HCT116 (cell line): ENCODE results near the gene CD7. TPM values are rescaled to one million over a fixed set of nuclear protein-coding genes. Genes with fewer than 3 reads are reported as not detected.

Experiments
- ATAC-seq: fragments of 200-7000 bp; cut with Tn5 transposase; 2 replicates; pipeline ENCODE4 v1.9.1; 2020; ENCODE audit warnings: mild to moderate bottlenecking, moderate library complexity
- BruUV-seq: library from RNA; stranded (reverse); fragments of 400-500 nt; replicated peaks from 2 replicates; lab custom pipeline; 2021; lab: Mats Ljungman, UMichigan
- CTCF ChIA-PET: fragments of 300-600 bp; sonication (Branson Sonifier 250); formaldehyde crosslinking; loops from one replicate; lab custom pipeline; 2021; ENCODE audit warnings: antibody characterized with exemption; lab: Charles Lee
- POLR2A ChIA-PET: fragments of 300-600, 350-600 bp; sonication (Branson Sonifier 250); formaldehyde crosslinking; loops from one replicate; lab custom pipeline; 2021; ENCODE audit warnings: antibody characterized with exemption; lab: Charles Lee
- RAD21 ChIA-PET, 2 experiments: fragments of 300-600 bp; sonication (Branson Sonifier 250); formaldehyde crosslinking; loops; one replicate each; lab custom pipeline; 2023; ENCODE audit warnings: low total read pairs in 2 of 2; ENCODE audit not compliant: uncharacterized antibody in 2 of 2, unreplicated experiment in 2 of 2, low non-redundant PET in 1 of 2; lab: Charles Lee
- DNase-seq: peaks from one replicate; pipeline ENCODE4 v3.0.0-alpha.2; 2010; ENCODE audit warnings: low read depth, low spot score
- H2AFZ ChIP-seq: fragments of 200-600 bp; shearing (Covaris generic), sonication (generic); 2 replicates; pipeline ENCODE4 v1.6.1; 2017; ENCODE audit warnings: low read depth, mixed run types, mixed read lengths, antibody characterized with exemption, low read length; ENCODE audit not compliant: poor library complexity, severe bottlenecking
- H3K27ac ChIP-seq: 2 replicates; pipeline ENCODE4 v1.5.1; 2012; ENCODE audit warnings: low read depth, low read length
- H3K27me3 ChIP-seq: fragments of 200-600 bp; sonication (generic); 2 replicates; pipeline ENCODE4 v1.6.1; 2016; ENCODE audit warnings: mixed run types, low read length, mixed read lengths; ENCODE audit not compliant: insufficient read depth
- H3K36me3 ChIP-seq, 2 experiments: fragments of 200-500 bp in 1 of 2; fragments of 200-600 bp in 1 of 2; sonication (Bioruptor generic) in 1 of 2; sonication (generic) in 1 of 2; 2 replicates each; pipeline versions ENCODE4 v1.5.1 to v1.6.1; 2014 to 2016; ENCODE audit warnings: low read length in 2 of 2, inconsistent platforms in 1 of 2, mixed read lengths in 1 of 2, mixed run types in 1 of 2; ENCODE audit not compliant: insufficient read depth in 2 of 2, control insufficient read depth in 1 of 2
- H3K4me1 ChIP-seq, 2 experiments: fragments of 200-600 bp in 1 of 2; sonication (generic) in 1 of 2; 2 replicates each; pipeline versions ENCODE4 v1.5.1 to v1.6.1; 2012 to 2017; ENCODE audit warnings: low read length in 2 of 2, inconsistent platforms in 1 of 2, mild to moderate bottlenecking in 1 of 2, mixed read lengths in 1 of 2, mixed run types in 1 of 2, moderate library complexity in 1 of 2; ENCODE audit not compliant: insufficient read depth in 2 of 2, control insufficient read depth in 1 of 2
- H3K4me2 ChIP-seq: fragments of 200-600 bp; sonication (generic); 2 replicates; pipeline ENCODE4 v1.6.1; 2017; ENCODE audit warnings: mixed run types, low read length, mixed read lengths
- H3K4me3 ChIP-seq, 2 experiments: fragments of 200-600 bp in 1 of 2; sonication (generic) in 1 of 2; replicated peaks in 1 of 2; 2 replicates each; pipeline ENCODE4 v1.5.1; 2011 to 2016; ENCODE audit warnings: low read length in 2 of 2, control low read depth in 1 of 2, low read depth in 1 of 2, mild to moderate bottlenecking in 1 of 2, mixed read lengths in 1 of 2, mixed run types in 1 of 2
- H3K79me2 ChIP-seq: fragments of 200-600 bp; sonication (generic); 2 replicates; pipeline ENCODE4 v1.6.1; 2017; ENCODE audit warnings: mild to moderate bottlenecking, mixed run types, low read length, moderate library complexity, mixed read lengths; ENCODE audit not compliant: insufficient read depth
- H3K9ac ChIP-seq: fragments of 200-600 bp; sonication (generic); 2 replicates; pipeline ENCODE4 v1.6.1; 2016; ENCODE audit warnings: low read length, mixed read lengths
- H3K9me2 ChIP-seq: fragments of 200-600 bp; sonication (generic), shearing (Covaris generic); 2 replicates; pipeline ENCODE4 v1.6.1; 2017; ENCODE audit warnings: mixed run types, mild to moderate bottlenecking, moderate library complexity; ENCODE audit not compliant: insufficient read depth
- H3K9me3 ChIP-seq, 2 experiments: fragments of 200-500 bp in 1 of 2; fragments of 200-600 bp in 1 of 2; sonication (Bioruptor generic) in 1 of 2; sonication (generic) in 1 of 2; 2 replicates each; pipeline ENCODE4 v1.6.1; 2014 to 2017; ENCODE audit warnings: low read length in 2 of 2, mixed read lengths in 2 of 2, inconsistent platforms in 1 of 2, low read depth in 1 of 2, mild to moderate bottlenecking in 1 of 2, mixed run types in 1 of 2, moderate library complexity in 1 of 2; ENCODE audit not compliant: control insufficient read depth in 1 of 2, insufficient read depth in 1 of 2
- H4K20me1 ChIP-seq: fragments of 200-600 bp; sonication (generic), shearing (Covaris generic); 2 replicates; pipeline ENCODE4 v1.6.1; 2017; ENCODE audit warnings: mixed run types, mild to moderate bottlenecking, moderate library complexity; ENCODE audit not compliant: insufficient read depth
- CBX3 ChIP-seq: IDR thresholded peaks from 2 replicates; pipeline ENCODE4 v1.6.1; 2012; ENCODE audit warnings: low read depth
- CEBPB ChIP-seq: IDR thresholded peaks from 2 replicates; pipeline ENCODE4 v1.6.1; 2012; ENCODE audit warnings: low read depth
- EGR1 ChIP-seq: IDR thresholded peaks from 2 replicates; pipeline ENCODE4 v1.6.1; 2012; ENCODE audit warnings: low read depth
- ELF1 ChIP-seq: IDR thresholded peaks from 2 replicates; pipeline ENCODE4 v1.6.1; 2012; ENCODE audit warnings: low read depth, borderline replicate concordance
- EZH2phosphoT487 ChIP-seq: fragments of 200-600 bp; IDR thresholded peaks from 2 replicates; pipeline ENCODE4 v1.6.1; 2018; ENCODE audit warnings: antibody characterized with exemption, borderline replicate concordance
- FOSL1 ChIP-seq: IDR thresholded peaks from 2 replicates; pipeline ENCODE4 v1.6.1; 2012; ENCODE audit warnings: low read depth
- POLR2A ChIP-seq: IDR thresholded peaks from 2 replicates; pipeline ENCODE4 v1.7.0; 2011; ENCODE audit warnings: borderline replicate concordance; ENCODE audit not compliant: insufficient read depth, insufficient read length; ENCODE audit errors: extremely low read depth
- SP1 ChIP-seq: IDR thresholded peaks from 2 replicates; pipeline ENCODE4 v1.6.1; 2012; ENCODE audit warnings: low read depth
- SRF ChIP-seq: IDR thresholded peaks from 2 replicates; pipeline ENCODE4 v1.6.1; 2012; ENCODE audit warnings: low read depth
- TCF7L2 ChIP-seq: IDR thresholded peaks from 2 replicates; pipeline ENCODE4 v1.7.0; 2011; ENCODE audit warnings: borderline replicate concordance, inconsistent platforms; ENCODE audit not compliant: insufficient read depth, insufficient read length; ENCODE audit errors: extremely low read depth
- ZNF274 ChIP-seq: fragments of 200-500 bp; sonication (Bioruptor generic); IDR thresholded peaks from 2 replicates; pipeline ENCODE4 v1.6.1; 2014; ENCODE audit warnings: mild to moderate bottlenecking, low read depth, low read length, inconsistent platforms
- intact Hi-C: fragments of 100-400 bp; cut with micrococcal nuclease; formaldehyde crosslinking; loops from 2 replicates; pipeline ENCODE4 v1.10.0; 2022
- total RNA-seq: library from RNA; stranded (reverse); gene quantifications from one replicate; pipeline ENCODE4 v1.2.1, GENCODE V29; 2021; ENCODE audit not compliant: unreplicated experiment
- TF ChIP-seq, protein P1 (sequence below): IDR thresholded peaks from 2 replicates; pipeline ENCODE4 v1.6.1; 2012
- TF ChIP-seq, protein P2 (sequence below): IDR thresholded peaks from 2 replicates; pipeline ENCODE4 v1.6.1; 2011; ENCODE audit warnings: mild to moderate bottlenecking, low read length, moderate library complexity; ENCODE audit not compliant: insufficient replicate concordance; ENCODE audit errors: extremely low read depth

Gene CD7
- total RNA-seq, 1 experiment from 2014 or later = 0.61 TPM

DNA sequence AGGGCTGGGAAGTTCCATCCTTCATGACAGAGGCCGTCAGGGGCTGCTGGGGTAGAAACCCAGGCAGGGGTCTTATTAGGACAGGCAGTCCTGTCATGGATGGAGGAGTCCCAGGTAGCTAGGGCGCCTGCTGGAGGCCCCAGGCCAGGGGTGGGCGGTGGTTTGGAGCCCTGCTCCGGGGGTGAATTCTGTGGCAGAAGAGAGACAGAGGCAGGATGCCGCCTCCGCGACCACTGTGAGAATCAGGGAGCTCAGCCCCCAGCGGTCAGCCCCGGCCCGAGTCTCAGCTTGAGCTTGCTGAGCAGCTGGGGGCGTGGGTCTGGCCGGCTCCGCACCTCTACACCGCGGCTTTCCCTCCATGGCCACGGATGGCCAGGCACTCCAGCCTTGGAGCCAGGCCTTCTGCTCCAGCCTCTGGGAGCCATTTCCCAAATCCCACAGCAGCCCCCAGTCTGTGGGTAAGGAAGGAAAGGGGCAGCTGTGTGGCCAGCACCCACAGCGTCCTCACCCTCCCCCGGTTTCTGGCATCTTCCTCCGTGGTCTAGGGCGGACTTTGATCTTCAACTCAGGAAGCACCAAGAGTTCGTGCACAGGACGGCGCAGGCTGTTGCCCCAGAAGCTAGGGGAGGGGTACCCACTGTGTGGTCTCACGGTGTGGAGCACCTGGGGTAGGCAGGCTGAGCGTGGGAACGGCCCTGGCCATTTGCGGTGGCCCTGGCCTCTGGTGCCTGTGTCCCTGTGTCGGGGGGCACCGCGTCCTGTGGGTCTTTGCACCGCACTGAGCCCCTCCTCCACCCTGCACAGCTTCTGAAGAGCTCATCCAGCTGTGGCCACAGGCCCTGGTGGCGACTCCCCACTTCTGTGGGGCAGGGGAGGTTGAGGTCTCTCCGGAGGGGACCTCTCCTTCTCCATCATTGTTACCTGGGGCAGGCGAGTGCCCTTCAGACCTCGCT is 14.1 kb downstream of the CD7 start:
- Histone ChIP-seq H2AFZ (no peak overlapping the region), H4K20me1 (no peaks in the 10 kb centered on the region), H3K9me2 (no peaks in the 10 kb centered on the region), H3K4me2 (peak overlapping the region; percentile 11; the same call in 1 of the 2 replicates), H3K9ac (no peak overlapping the region), H3K4me1 (peaks cover 14 to 34% of the 10 kb centered on the region in 2 experiments), H3K27me3 (no peaks in the 10 kb centered on the region), H3K9me3 (no peaks in the 10 kb centered on the region), H3K4me3 (no peak overlapping the region), H3K27ac (no peak overlapping the region), H3K79me2 (no peaks in the 10 kb centered on the region), H3K36me3 (no peaks in the 10 kb centered on the region)
- POLR2A ChIA-PET = interaction anchor here (0.6 to 2.6 kb wide), 2 partner anchors 11 to 81 kb away, joined by 3 to 14 read pairs; no protein-coding TSS in a partner anchor
- intact Hi-C loops = no loop called here
- BruUV-seq = no TSS peak
- ATAC-seq (no peak), DNase-seq (no peak)
- CTCF ChIA-PET = no interaction called here
- RAD21 ChIA-PET = no interaction called here
- TF ChIP-seq CEBPB = no peak
- no peak for TF ChIP-seq CBX3
- no peak for TF ChIP-seq ZNF274
- TF ChIP-seq, protein P1, sequence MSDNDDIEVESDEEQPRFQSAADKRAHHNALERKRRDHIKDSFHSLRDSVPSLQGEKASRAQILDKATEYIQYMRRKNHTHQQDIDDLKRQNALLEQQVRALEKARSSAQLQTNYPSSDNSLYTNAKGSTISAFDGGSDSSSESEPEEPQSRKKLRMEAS = no peak
- no peak for TF ChIP-seq POLR2A
- no peak for TF ChIP-seq FOSL1
- TF ChIP-seq TCF7L2 = no peak
- TF ChIP-seq EGR1 = no peak
- no peak for TF ChIP-seq ELF1
- no peak for TF ChIP-seq SP1
- TF ChIP-seq, protein P2, sequence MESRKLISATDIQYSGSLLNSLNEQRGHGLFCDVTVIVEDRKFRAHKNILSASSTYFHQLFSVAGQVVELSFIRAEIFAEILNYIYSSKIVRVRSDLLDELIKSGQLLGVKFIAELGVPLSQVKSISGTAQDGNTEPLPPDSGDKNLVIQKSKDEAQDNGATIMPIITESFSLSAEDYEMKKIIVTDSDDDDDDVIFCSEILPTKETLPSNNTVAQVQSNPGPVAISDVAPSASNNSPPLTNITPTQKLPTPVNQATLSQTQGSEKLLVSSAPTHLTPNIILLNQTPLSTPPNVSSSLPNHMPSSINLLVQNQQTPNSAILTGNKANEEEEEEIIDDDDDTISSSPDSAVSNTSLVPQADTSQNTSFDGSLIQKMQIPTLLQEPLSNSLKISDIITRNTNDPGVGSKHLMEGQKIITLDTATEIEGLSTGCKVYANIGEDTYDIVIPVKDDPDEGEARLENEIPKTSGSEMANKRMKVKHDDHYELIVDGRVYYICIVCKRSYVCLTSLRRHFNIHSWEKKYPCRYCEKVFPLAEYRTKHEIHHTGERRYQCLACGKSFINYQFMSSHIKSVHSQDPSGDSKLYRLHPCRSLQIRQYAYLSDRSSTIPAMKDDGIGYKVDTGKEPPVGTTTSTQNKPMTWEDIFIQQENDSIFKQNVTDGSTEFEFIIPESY = no peak
- TF ChIP-seq SRF = no peak
- TF ChIP-seq EZH2phosphoT487 = no peak
